ENCODE data around the gene CIPC.

Gene CIPC

GRCh38 chr14:77122526-77123125 lies 24.6 kb downstream of the CIPC start:
- in situ Hi-C loops (cut with HindIII; ENCODE audit: low sequenced_read_pairs), result no loop called here

- in situ Hi-C loops (cut with HindIII; ENCODE audit: low sequenced_read_pairs), result no loop called here
Measured at GRCh38 chr14:77123381-77124325, 25.6 kb downstream of the CIPC start.

DNA sequence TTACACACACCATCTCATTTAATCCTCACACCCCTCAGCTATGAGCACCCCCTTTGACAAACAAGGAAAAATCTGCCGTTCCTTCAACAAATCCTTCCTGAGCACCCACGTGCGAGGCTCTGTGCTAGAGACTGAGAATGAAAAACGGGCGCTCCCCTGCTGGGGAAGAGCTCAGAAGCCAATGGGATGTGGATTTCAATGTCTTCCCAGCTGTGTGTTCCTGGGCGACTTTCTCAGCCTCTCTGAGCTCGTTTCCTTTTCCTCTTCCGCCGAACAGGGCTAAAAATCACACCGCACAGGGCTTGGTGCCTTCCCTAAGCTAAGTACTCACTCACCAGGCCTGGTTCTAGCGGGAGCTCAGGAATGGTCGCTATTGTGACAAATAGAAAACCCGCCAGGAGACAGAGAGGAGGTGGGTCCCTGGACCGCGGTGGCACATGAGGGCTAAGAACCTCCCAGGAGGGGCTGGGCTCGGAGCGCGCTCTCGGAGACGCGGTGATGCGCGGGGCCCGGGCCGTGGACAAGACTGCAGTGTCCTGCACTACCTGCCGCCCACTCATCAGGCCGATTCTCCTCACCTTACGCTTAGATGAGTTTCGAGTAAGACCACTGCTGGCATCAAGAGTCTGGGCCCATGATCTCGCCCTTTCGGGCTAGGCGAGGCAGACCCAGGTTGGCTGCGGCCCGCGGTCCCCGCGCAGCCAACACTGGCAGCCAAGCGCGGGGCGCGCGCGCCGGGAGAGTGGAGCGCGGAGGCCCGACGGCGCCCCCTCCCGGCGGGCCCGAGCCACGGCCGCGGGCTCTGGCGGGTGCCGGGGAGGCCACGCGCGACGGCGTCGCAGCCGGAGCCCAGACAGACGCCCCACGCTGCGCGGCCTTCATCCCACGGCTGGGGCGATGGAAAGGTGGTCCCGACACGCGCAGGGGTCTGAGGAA lies 26.6 kb downstream of the CIPC start:
- in situ Hi-C loops (cut with HindIII; ENCODE audit: low sequenced_read_pairs), result no loop called here

DNA sequence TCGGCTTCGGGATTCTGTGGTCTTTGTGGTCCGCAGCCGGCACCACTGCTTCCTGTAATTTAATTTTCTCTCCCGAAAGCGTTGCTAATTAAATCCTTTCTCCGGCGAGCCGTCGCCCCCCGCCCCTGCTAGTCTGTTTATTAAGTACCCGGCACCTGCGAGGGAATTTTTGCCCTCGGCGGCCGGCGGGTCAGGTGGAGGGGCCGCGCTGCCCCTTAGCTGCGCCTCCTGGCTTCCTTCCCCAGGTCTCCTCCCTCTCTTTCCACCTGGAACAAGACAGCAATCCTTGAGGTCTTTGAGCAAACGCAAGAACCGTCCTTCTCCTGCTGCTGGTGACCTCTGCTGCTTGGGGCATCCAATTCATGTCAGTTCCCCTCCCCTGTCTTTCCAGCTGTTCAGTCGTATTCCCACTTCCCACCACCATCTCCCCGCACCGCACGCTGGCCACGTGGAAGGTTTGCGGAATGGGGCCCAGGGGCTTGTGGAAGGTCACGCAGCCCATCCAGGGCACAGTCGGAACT lies 27.3 kb downstream of the CIPC start:
- in situ Hi-C loops (cut with HindIII; ENCODE audit: low sequenced_read_pairs), result no loop called here

- in situ Hi-C loops (cut with HindIII; ENCODE audit: low sequenced_read_pairs), result no loop called here
Measured at GRCh38 chr14:77125823-77126325, 27.8 kb downstream of the CIPC start.

GRCh38 chr14:77126461-77126990 lies 28.5 kb downstream of the CIPC start:
- in situ Hi-C loops (cut with HindIII; ENCODE audit: low sequenced_read_pairs), result no loop called here

- in situ Hi-C loops (cut with HindIII; ENCODE audit: low sequenced_read_pairs), result no loop called here
Measured at GRCh38 chr14:77128414-77128891, 30.4 kb downstream of the CIPC start.

DNA sequence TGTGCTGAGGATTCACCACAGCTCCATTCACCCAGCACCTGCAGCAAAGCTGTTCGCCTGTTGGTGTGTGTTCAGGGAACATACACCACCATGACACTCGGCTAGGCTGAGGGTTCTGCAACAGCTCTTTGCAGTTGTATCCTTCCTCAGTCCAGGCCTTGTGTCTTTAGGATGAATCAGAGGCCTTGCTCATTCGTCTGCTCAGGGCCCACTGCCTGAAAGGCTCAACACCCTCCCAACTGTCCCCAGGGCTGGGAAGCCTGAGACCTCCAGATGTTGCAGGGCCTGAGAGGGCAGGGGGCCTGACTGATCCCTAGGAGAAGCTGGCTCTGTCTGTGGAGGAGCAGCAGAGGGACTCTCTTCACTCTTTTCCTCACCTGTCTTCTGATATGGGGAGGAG lies 32.3 kb downstream of the CIPC start:
- in situ Hi-C loops (cut with HindIII; ENCODE audit: low sequenced_read_pairs), result no loop called here

DNA sequence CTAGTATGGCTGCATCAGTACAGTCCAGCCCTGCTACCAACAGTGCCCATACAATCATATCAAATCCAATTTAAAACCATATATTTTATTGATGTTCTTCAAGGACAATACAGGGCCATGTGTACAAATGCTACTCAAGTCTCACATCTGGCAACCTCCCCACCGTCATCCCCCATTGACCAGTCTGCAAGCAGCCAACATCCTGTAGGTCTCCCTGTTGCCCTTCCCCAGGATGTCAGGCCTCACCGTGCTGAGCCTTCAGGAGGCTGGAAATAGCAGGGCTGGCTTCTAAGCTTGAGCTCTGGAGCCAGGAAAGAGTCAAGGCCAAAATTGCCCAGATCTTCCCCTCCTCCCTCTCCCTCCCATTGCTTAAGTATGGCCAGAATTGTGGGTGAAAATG lies 33.1 kb downstream of the CIPC start:
- in situ Hi-C loops (cut with HindIII; ENCODE audit: low sequenced_read_pairs), result no loop called here

GRCh38 chr14:77131871-77132486 lies 33.9 kb downstream of the CIPC start:
- in situ Hi-C loops (cut with HindIII; ENCODE audit: low sequenced_read_pairs), result no loop called here

- in situ Hi-C loops (cut with HindIII; ENCODE audit: low sequenced_read_pairs), result no loop called here
Measured at GRCh38 chr14:77133720-77134338, 35.8 kb downstream of the CIPC start.

DNA sequence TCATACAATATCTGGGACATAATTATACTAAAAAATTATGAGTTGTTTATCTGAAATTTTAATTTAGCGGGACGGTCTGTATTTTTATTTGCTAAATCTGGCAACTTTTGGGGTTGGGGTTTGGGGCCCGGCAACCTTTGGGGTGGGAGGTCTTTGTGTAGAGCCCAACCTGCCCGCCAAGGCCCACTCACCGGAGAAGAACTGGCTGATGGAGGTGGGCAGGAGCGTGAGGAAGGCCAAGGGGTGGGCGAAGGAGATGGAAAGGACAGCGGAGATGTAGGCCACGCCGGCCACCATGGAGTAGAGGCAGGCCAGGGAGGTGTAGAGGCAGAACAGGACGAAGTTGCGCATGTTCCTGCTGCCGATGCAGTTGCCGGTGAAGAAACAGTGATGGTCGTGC lies 41.0 kb downstream of the CIPC start:
- in situ Hi-C loops (cut with HindIII; ENCODE audit: low sequenced_read_pairs), result no loop called here

DNA sequence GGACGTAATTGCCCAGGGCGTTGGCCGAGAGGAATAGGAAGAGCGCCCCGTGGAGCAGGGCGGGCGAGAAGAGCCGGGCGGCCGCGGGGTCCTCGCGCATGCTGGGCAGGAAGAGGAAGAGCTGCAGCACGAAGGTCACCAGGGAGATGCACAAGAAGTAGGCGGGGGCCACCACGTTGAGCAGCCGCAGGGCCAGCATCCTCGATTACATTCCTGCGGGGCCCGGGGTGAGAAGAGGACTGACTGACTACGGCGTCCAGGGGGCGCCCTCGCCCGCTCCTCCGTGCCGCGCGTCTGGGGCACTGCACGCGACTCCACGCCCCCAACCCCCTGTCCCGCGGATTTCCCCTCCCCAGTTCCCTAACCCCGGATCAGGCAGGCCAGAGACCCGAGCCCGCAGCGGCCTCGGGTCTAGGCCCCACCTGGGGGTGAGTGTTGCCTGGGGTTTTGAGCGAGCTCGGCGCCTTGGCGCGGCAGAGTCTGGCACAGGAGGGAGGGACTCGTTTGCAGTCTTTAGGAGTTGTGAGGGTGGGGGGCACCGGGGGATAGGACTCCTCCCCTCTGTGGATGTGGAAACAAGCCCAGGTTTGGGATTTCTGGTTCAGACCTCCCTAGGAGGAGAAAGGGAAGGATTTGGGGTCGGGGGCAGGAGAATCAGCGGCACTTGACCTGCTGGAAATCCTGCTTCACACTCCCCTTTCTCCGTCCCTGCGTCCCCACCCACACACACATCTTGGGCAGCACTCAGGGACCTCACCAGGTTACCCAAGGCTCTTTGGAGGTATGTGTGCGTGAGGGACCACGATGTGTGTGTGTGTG lies 41.7 kb downstream of the CIPC start:
- in situ Hi-C loops (cut with HindIII; ENCODE audit: low sequenced_read_pairs), result no loop called here

- in situ Hi-C loops (cut with HindIII; ENCODE audit: low sequenced_read_pairs), result no loop called here
Measured at GRCh38 chr14:77140359-77141213, 42.5 kb downstream of the CIPC start.

DNA sequence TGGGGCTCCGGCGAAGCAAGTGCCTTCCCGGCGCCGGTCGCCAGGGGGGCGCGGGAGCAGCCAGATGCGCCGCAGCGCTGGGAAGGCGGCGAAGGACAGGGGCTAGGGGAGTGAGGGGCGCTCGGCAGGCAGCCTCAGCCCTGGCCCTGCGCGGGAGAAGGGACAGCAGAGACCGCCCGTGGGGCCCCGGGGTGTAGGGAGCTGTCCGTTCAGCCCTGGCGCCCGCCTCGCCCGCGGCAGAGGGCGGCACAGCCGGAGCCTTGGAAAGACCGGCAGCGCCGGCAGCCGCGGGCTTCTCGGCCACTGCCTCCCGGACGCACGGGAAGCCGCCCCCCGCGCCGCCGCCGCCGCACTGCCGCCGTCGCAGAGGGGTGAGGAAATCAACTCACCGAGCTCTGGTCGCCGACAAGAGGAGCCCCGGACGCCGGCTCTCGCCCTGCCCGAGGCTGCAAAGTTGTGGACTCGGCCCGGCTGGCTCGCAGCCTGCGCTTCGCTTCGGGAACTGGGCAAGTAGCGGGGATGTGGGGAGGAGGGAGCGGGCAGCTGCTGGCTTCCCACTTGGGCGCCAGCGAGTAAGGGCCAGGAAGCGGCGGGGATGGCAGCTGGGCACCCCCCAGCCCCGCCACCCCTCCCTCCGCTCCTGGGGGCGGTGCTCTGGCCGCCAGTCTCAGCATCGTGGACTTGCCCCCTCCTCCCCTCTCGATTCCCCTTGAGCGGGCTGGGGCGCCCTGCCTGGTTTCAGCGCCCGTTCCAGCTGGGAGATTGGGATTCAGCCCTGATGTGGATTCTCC lies 43.4 kb downstream of the CIPC start, which contains the start of gene ZDHHC22:
TSS of gene ZDHHC22 (minus strand) at position 578 of the 791 bp plus-strand sequence. CDS start 2,053 bp downstream, outside the sequence.
- in situ Hi-C loops (cut with HindIII; ENCODE audit: low sequenced_read_pairs), result no loop called here

DNA sequence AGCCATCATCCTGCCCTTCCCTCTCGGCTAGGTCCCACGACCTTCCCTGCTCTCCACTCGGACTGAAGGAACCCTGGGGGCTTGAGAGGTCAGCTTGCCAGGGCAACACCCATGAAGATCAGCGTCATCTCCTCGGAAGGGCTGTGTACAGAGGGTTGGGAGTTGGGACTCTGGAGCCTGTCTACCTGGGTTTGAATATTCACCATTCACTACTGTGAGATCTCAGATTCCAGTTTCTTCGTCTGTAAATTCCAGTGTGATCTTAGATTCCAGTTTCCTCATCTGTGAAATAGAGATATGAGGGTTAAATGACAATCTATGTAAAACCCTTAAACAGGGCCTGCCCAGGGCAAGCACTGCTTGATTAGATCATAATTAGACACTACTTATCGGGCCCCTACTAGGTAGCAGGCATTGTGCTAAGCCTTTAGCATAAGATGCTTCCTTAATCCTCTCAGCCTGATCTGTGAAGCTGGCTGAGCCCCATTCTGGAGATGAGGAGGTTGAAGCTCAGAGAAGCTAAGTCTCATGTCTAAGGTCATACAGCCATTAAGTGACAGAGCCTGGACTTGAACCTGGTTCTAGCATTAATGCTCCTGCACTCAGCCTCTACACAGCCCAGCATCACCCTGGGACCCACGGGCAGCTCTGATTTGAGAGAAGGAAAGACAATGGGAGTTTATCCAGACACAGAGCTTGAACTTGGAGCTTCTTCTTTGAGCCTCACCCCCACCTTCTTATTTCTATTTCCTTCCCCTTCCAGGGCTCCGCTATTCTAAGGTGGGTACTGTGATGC lies 44.1 kb downstream of the CIPC start:
- in situ Hi-C loops (cut with HindIII; ENCODE audit: low sequenced_read_pairs), result no loop called here
